D721Med (cell line): ENCODE results near the gene HRH2.

Source experiments
- DNase-seq: peaks from one replicate; pipeline ENCODE4 v3.0.0; 2011; ENCODE audit warnings: low spot score; ENCODE audit not compliant: insufficient read length
- FAIRE-seq: peaks from 2 replicates; lab custom pipeline; 2011; peaks lifted over from hg19 to GRCh38; lab: Jason Lieb, UNC
- TF ChIP-seq, protein P1 (sequence below): IDR thresholded peaks from 2 replicates; pipeline ENCODE4 v1.5.1; 2012; ENCODE audit warnings: mild to moderate bottlenecking, control low read depth; ENCODE audit not compliant: insufficient read depth; ENCODE audit errors: missing control alignments

HRH2 gene

DNA sequence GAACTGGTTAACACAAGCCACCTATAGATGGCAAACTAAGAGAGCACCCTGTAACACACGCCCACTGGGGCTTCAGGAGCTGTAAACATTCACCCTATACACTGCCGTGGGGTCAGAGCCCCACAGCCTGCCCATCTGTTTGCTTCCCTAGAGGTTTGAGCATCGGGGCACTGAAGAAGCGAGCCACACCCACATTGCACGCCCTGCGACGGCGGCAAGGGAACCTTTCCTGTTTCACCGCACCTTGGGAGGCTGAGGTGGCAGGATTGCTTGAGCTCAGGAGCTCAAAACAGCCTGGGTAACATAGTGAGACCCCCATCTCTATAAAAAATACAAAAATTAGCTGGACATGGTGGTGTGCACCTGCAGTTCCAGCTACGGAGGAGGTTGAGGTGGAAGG is 76.6 kb downstream of the HRH2 start:
- TF ChIP-seq, protein P1, sequence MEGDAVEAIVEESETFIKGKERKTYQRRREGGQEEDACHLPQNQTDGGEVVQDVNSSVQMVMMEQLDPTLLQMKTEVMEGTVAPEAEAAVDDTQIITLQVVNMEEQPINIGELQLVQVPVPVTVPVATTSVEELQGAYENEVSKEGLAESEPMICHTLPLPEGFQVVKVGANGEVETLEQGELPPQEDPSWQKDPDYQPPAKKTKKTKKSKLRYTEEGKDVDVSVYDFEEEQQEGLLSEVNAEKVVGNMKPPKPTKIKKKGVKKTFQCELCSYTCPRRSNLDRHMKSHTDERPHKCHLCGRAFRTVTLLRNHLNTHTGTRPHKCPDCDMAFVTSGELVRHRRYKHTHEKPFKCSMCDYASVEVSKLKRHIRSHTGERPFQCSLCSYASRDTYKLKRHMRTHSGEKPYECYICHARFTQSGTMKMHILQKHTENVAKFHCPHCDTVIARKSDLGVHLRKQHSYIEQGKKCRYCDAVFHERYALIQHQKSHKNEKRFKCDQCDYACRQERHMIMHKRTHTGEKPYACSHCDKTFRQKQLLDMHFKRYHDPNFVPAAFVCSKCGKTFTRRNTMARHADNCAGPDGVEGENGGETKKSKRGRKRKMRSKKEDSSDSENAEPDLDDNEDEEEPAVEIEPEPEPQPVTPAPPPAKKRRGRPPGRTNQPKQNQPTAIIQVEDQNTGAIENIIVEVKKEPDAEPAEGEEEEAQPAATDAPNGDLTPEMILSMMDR = no peak
- DNase-seq (no peak), FAIRE-seq (no peak)

- no peak for FAIRE-seq
- DNase-seq = no peak
- TF ChIP-seq, protein P1 = no peak
Measured at GRCh38 chr5:175735701-175736100, 77.8 kb downstream of the HRH2 start.

GRCh38 chr5:175736652-175737051 is 78.8 kb downstream of the HRH2 start:
- TF ChIP-seq, protein P1 = no peak
- DNase-seq (no peak), FAIRE-seq (no peak)

GRCh38 chr5:175737481-175737880 is 79.6 kb downstream of the HRH2 start:
- no peak for DNase-seq
- no peak for FAIRE-seq
- TF ChIP-seq, protein P1 = no peak

- DNase-seq = no peak
- FAIRE-seq = no peak
- TF ChIP-seq, protein P1 = no peak
Measured at GRCh38 chr5:175738126-175738525, 80.3 kb downstream of the HRH2 start.

- FAIRE-seq (no peak), DNase-seq (no peak)
- TF ChIP-seq, protein P1 = no peak
Measured at GRCh38 chr5:175738602-175739133, 80.8 kb downstream of the HRH2 start.

DNA sequence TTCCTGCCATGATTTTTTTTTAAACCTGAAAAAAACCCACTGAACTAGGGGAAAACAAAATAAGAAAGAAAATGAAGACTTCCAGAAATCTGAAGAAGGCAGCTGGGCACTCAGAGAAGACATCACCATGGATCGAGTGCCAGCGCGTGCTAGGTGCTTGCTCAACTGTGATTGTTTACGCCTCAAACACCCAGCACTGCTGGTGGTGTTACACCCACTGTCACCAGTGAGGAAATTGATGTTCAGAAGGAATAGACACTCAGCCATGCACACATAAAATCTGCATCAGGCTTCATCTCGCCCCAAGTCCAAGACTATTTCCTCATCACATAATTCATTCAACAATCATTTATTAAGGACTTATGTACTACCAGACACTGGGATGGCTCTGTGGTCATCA is 82.1 kb downstream of the HRH2 start:
- no peak for FAIRE-seq
- TF ChIP-seq, protein P1 = no peak
- no peak for DNase-seq
